ENCODE results near the gene FOXL1. TPM values are rescaled to one million over a fixed set of nuclear protein-coding genes. Genes with fewer than 3 reads are reported as not detected.

The FOXL1 gene
- total RNA-seq, 1 donor from 2014 or later, result 6.4 TPM

- H3K27ac Mint-ChIP-seq (ENCODE audit: unreplicated experiment), result peak overlapping the region; percentile 95
- H3K36me3 Mint-ChIP-seq (ENCODE audit: unreplicated experiment), result peaks cover 21% of the 10 kb centered on the region
- H3K9me3 Mint-ChIP-seq (ENCODE audit: unreplicated experiment), result no peaks in the 10 kb centered on the region
- no peak for DNase-seq (ENCODE audit: extremely low spot score, unreplicated experiment)
- H3K4me3 Mint-ChIP-seq (ENCODE audit: unreplicated experiment), result peak overlapping the region; percentile 78
- H3K27me3 Mint-ChIP-seq (ENCODE audit: unreplicated experiment), result no peaks in the 10 kb centered on the region
- TF ChIP-seq, protein P1, sequence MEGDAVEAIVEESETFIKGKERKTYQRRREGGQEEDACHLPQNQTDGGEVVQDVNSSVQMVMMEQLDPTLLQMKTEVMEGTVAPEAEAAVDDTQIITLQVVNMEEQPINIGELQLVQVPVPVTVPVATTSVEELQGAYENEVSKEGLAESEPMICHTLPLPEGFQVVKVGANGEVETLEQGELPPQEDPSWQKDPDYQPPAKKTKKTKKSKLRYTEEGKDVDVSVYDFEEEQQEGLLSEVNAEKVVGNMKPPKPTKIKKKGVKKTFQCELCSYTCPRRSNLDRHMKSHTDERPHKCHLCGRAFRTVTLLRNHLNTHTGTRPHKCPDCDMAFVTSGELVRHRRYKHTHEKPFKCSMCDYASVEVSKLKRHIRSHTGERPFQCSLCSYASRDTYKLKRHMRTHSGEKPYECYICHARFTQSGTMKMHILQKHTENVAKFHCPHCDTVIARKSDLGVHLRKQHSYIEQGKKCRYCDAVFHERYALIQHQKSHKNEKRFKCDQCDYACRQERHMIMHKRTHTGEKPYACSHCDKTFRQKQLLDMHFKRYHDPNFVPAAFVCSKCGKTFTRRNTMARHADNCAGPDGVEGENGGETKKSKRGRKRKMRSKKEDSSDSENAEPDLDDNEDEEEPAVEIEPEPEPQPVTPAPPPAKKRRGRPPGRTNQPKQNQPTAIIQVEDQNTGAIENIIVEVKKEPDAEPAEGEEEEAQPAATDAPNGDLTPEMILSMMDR (IDR thresholded peaks at IDR 0.05), result no peak
- H3K4me1 Mint-ChIP-seq (ENCODE audit: unreplicated experiment), result peaks cover 31% of the 10 kb centered on the region
These were observed 13.1 kb upstream of the FOXL1 start for GRCh38 chr16:86565181-86565631.

GRCh38 chr16:86565644-86566511, 12.5 kb upstream of the FOXL1 start:
- Mint-ChIP-seq H3K9me3 (ENCODE audit: unreplicated experiment) (no peaks in the 10 kb centered on the region), H3K27me3 (ENCODE audit: unreplicated experiment) (no peaks in the 10 kb centered on the region), H3K27ac (ENCODE audit: unreplicated experiment) (peak overlapping the region; percentile 95), H3K36me3 (ENCODE audit: unreplicated experiment) (peaks cover 28% of the 10 kb centered on the region), H3K4me1 (ENCODE audit: unreplicated experiment) (peaks cover 31% of the 10 kb centered on the region), H3K4me3 (ENCODE audit: unreplicated experiment) (peak overlapping the region; percentile 78)
- TF ChIP-seq, protein P1 (IDR thresholded peaks at IDR 0.05), result no peak
- no peak for DNase-seq (ENCODE audit: extremely low spot score, unreplicated experiment)

DNA sequence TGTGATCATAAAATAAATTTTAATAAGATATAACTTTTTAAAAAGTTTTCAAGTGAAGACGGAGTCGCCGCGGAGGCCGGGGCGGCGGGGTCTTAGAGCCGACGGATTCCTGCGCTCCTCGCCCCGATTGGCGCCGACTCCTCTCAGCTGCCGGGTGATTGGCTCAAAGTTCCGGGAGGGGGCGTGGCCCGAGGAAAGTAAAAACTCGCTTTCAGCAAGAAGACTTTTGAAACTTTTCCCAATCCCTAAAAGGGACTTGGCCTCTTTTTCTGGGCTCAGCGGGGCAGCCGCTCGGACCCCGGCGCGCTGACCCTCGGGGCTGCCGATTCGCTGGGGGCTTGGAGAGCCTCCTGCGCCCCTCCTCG, 11.8 kb upstream of the FOXL1 start, which contains the start of gene FOXC2:
Gene FOXC2 (plus strand): TSS at position 229 of the 365 bp plus-strand sequence. CDS start 507 bp downstream, outside the sequence.
- H3K4me1 Mint-ChIP-seq (ENCODE audit: unreplicated experiment), result peaks cover 37% of the 10 kb centered on the region
- H3K4me3 Mint-ChIP-seq (ENCODE audit: unreplicated experiment), result peak within 1 kb of the TSS; percentile 91
- DNase-seq (ENCODE audit: extremely low spot score, unreplicated experiment), result peak; percentile 98
- peaks cover 35% of the 10 kb centered on the region for H3K36me3 Mint-ChIP-seq (ENCODE audit: unreplicated experiment)
- no peaks in the 10 kb centered on the region for H3K9me3 Mint-ChIP-seq (ENCODE audit: unreplicated experiment)
- peak within 1 kb of the TSS; percentile 97 for H3K27ac Mint-ChIP-seq (ENCODE audit: unreplicated experiment)
- TF ChIP-seq, protein P1 (IDR thresholded peaks at IDR 0.05), result no peak
- H3K27me3 Mint-ChIP-seq (ENCODE audit: unreplicated experiment), result no peaks in the 10 kb centered on the region

- Mint-ChIP-seq H3K9me3 (ENCODE audit: unreplicated experiment) (no peaks in the 10 kb centered on the region), H3K36me3 (ENCODE audit: unreplicated experiment) (peaks cover 35% of the 10 kb centered on the region), H3K27ac (ENCODE audit: unreplicated experiment) (peak overlapping the region; percentile 97), H3K4me3 (ENCODE audit: unreplicated experiment) (peak overlapping the region; percentile 91), H3K4me1 (ENCODE audit: unreplicated experiment) (peaks cover 43% of the 10 kb centered on the region), H3K27me3 (ENCODE audit: unreplicated experiment) (no peaks in the 10 kb centered on the region)
- TF ChIP-seq, protein P1 (IDR thresholded peaks at IDR 0.05), result no peak
- DNase-seq (ENCODE audit: extremely low spot score, unreplicated experiment), result peak; percentile 92
These were observed 11.2 kb upstream of the FOXL1 start for GRCh38 chr16:86566966-86567700.

Measured in osteocyte (in vitro differentiated cells).